HepG2 (cell line): ENCODE results near the gene CCDC69. TPM values are rescaled to one million over a fixed set of nuclear protein-coding genes. Genes with fewer than 3 reads are reported as not detected.

Source experiments
- ATAC-seq: fragments of 200-7000 bp; cut with Tn5 transposase; 3 replicates; pipeline ENCODE4 v1.9.1; 2020; ENCODE audit warnings: mild to moderate bottlenecking, moderate library complexity
- BruUV-seq: library from RNA; stranded (reverse); fragments of 400-500 nt; replicated peaks from 2 replicates; lab custom pipeline; 2021; lab: Mats Ljungman, UMichigan
- CTCF ChIA-PET: fragments of 300-600 bp; formaldehyde crosslinking; extraction: SDS; loops from one replicate; lab custom pipeline; 2021; ENCODE audit warnings: low total read pairs, inconsistent platforms, low intra/inter-chr PET ratio; lab: Yijun Ruan, JAX
- POLR2A ChIA-PET: fragments of 350-600 bp; sonication (Branson Sonifier 250); formaldehyde crosslinking; loops from one replicate; lab custom pipeline; 2020; ENCODE audit warnings: antibody characterized with exemption, inconsistent platforms; lab: Yijun Ruan, JAX
- DNase-seq: peaks from one replicate; pipeline ENCODE4 v3.0.0-alpha.2; 2015; ENCODE audit warnings: low spot score
- FAIRE-seq: peaks from 3 replicates; lab custom pipeline; 2011; peaks lifted over from hg19 to GRCh38; lab: Jason Lieb, UNC
- H2AFZ ChIP-seq: one replicate; pipeline ENCODE4 v1.6.1; 2011; ENCODE audit warnings: low read length, inconsistent platforms
- H3K27ac ChIP-seq: fragments of 300-600 bp; 3 replicates; pipeline ENCODE4 v1.8.0; 2011; ENCODE audit warnings: mixed run types, mild to moderate bottlenecking, mixed read lengths, low read length, inconsistent platforms; ENCODE audit not compliant: insufficient read depth; ENCODE audit errors: extremely low read length
- H3K27me3 ChIP-seq, 2 experiments: fragments of 200-600 bp in 1 of 2; 2 replicates in 1 of 2; 3 replicates in 1 of 2; pipeline versions ENCODE4 v1.6.0 to v1.8.0; 2011; ENCODE audit warnings: low read length in 2 of 2, mild to moderate bottlenecking in 2 of 2, moderate library complexity in 2 of 2, inconsistent platforms in 1 of 2; ENCODE audit not compliant: insufficient read depth in 2 of 2, control insufficient read depth in 1 of 2
- H3K36me3 ChIP-seq, 2 experiments: fragments of 200-600 bp in 1 of 2; replicated peaks in 1 of 2; 2 replicates in 1 of 2; 3 replicates in 1 of 2; pipeline versions ENCODE4 v1.5.1 to v1.8.0; 2011; ENCODE audit warnings: low read length in 2 of 2, inconsistent platforms in 1 of 2; ENCODE audit not compliant: insufficient read depth in 2 of 2, control insufficient read depth in 1 of 2
- H3K4me1 ChIP-seq: 2 replicates; pipeline ENCODE4 v1.5.1; 2012; ENCODE audit warnings: low read length, inconsistent platforms; ENCODE audit not compliant: insufficient read depth
- H3K4me2 ChIP-seq: 2 replicates; pipeline ENCODE4 v1.6.0; 2011; ENCODE audit warnings: low read depth, low read length, inconsistent platforms
- H3K4me3 ChIP-seq, 3 experiments: fragments of 200-600 bp in 1 of 3; sonication (generic), shearing (Covaris generic) in 1 of 3; replicated peaks in 1 of 3; 2 replicates each; pipeline ENCODE4 v1.5.1; 2011 to 2016; ENCODE audit warnings: low read length in 3 of 3, inconsistent platforms in 2 of 3, low read depth in 2 of 3, mild to moderate bottlenecking in 2 of 3, control low read depth in 1 of 3, mixed read lengths in 1 of 3; ENCODE audit not compliant: insufficient read depth in 1 of 3
- H3K79me2 ChIP-seq: one replicate; pipeline ENCODE4 v1.6.1; 2011; ENCODE audit warnings: low read length, inconsistent platforms; ENCODE audit not compliant: insufficient read depth
- H3K9ac ChIP-seq: 2 replicates; pipeline ENCODE4 v1.6.0; 2011; ENCODE audit warnings: mild to moderate bottlenecking, low read depth, low read length, inconsistent platforms; ENCODE audit not compliant: insufficient read depth
- H3K9me3 ChIP-seq: 2 replicates; pipeline ENCODE4 v1.5.1; 2012; ENCODE audit warnings: mild to moderate bottlenecking, low read length
- H4K20me1 ChIP-seq: 2 replicates; pipeline ENCODE4 v1.6.0; 2011; ENCODE audit warnings: inconsistent platforms, mild to moderate bottlenecking, low read length, moderate library complexity; ENCODE audit not compliant: insufficient read depth
- HDAC6 ChIP-seq: fragments of 200-600 bp; sonication (generic); IDR thresholded peaks from 2 replicates; pipeline ENCODE4 v1.7.0; 2017; ENCODE audit warnings: mild to moderate bottlenecking, antibody characterized with exemption, low read length, low read depth
- HNF4A ChIP-seq: sonication (generic); formaldehyde crosslinking; IDR thresholded peaks from 2 replicates; pipeline ENCODE4 v1.4.0; 2020; ENCODE audit warnings: missing genetic modification reagents
- HOXA3 ChIP-seq: sonication (generic); formaldehyde crosslinking; IDR thresholded peaks from 2 replicates; pipeline ENCODE4 v1.5.0; 2020; ENCODE audit warnings: missing genetic modification reagents
- LCORL ChIP-seq, 2 experiments: fragments of 450-650 bp in 1 of 2; sonication (generic) in 1 of 2; formaldehyde crosslinking in 1 of 2; IDR thresholded peaks; 2 replicates each; pipeline versions ENCODE4 v1.5.0 to v1.6.1; 2017 to 2020; ENCODE audit warnings: antibody characterized with exemption in 1 of 2, missing genetic modification reagents in 1 of 2
- MLLT10 ChIP-seq: sonication (generic); formaldehyde crosslinking; IDR thresholded peaks from 2 replicates; pipeline ENCODE4 v1.4.0; 2020; ENCODE audit warnings: missing genetic modification reagents
- NCOA1 ChIP-seq: sonication (generic); formaldehyde crosslinking; IDR thresholded peaks from 2 replicates; pipeline ENCODE4 v1.9.0; 2021; ENCODE audit warnings: missing genetic modification reagents
- NFRKB ChIP-seq: fragments of 450-650 bp; IDR thresholded peaks from 2 replicates; pipeline ENCODE4 v1.6.1; 2017
- PAX8 ChIP-seq: sonication (generic); formaldehyde crosslinking; IDR thresholded peaks from 2 replicates; pipeline ENCODE4 v1.8.0; 2022; ENCODE audit warnings: mild to moderate bottlenecking, missing genetic modification reagents, borderline replicate concordance
- RBFOX2 ChIP-seq: fragments of 200-400 bp; formaldehyde crosslinking; IDR thresholded peaks from 2 replicates; pipeline ENCODE4 v1.6.1; 2017; ENCODE audit warnings: low read depth, mild to moderate bottlenecking, low read length
- SIX1 ChIP-seq: sonication (generic); formaldehyde crosslinking; IDR thresholded peaks from 2 replicates; pipeline ENCODE4 v1.4.0; 2020; ENCODE audit warnings: missing genetic modification reagents, borderline replicate concordance
- SUZ12 ChIP-seq: fragments of 150-350 bp; IDR thresholded peaks from 2 replicates; pipeline ENCODE4 v1.6.1; 2014; ENCODE audit warnings: low read depth, low read length
- TOPORS ChIP-seq: sonication (generic); formaldehyde crosslinking; IDR thresholded peaks from 2 replicates; pipeline ENCODE4 v1.8.0; 2023; ENCODE audit warnings: mild to moderate bottlenecking, missing genetic modification reagents
- ZNF282 ChIP-seq: fragments of 450-650 bp; IDR thresholded peaks from 2 replicates; pipeline ENCODE4 v1.6.1; 2018; ENCODE audit not compliant: partially characterized antibody
- ZNF350 ChIP-seq: sonication (generic); formaldehyde crosslinking; IDR thresholded peaks from 2 replicates; pipeline ENCODE4 v1.4.0; 2020; ENCODE audit warnings: mild to moderate bottlenecking, low read depth, missing genetic modification reagents, borderline replicate concordance
- ZNF362 ChIP-seq: sonication (generic); formaldehyde crosslinking; IDR thresholded peaks from 2 replicates; pipeline ENCODE4 v1.4.0; 2020; ENCODE audit warnings: missing genetic modification reagents, mild to moderate bottlenecking, borderline replicate concordance
- ZNF570 ChIP-seq: sonication (generic); formaldehyde crosslinking; IDR thresholded peaks from 2 replicates; pipeline ENCODE4 v1.4.0; 2020; ENCODE audit warnings: mild to moderate bottlenecking, missing genetic modification reagents, borderline replicate concordance
- ZNF709 ChIP-seq: sonication (generic); formaldehyde crosslinking; IDR thresholded peaks from 2 replicates; pipeline ENCODE4 v1.5.0; 2020; ENCODE audit warnings: mild to moderate bottlenecking, missing genetic modification reagents
- ZNF773 ChIP-seq: sonication (generic); formaldehyde crosslinking; IDR thresholded peaks from 2 replicates; pipeline ENCODE4 v1.4.0; 2020; ENCODE audit warnings: missing genetic modification reagents, borderline replicate concordance
- ZNF780A ChIP-seq: sonication (generic); formaldehyde crosslinking; IDR thresholded peaks from 2 replicates; pipeline ENCODE4 v1.8.0; 2022; ENCODE audit warnings: mild to moderate bottlenecking, missing genetic modification reagents, moderate library complexity
- WGBS: methylation state at CpG from one replicate; pipeline ENCODE4 v1.1.6; 2017; ENCODE audit warnings: low lambda C conversion rate; 5-methylcytosine and 5-hydroxymethylcytosine counted together
- in situ Hi-C: cut with HindIII; loops from 2 replicates; pipeline ENCODE4 v1.10.0; 2017; ENCODE audit warnings: low pct_unique_long_range_greater_than_20kb; ENCODE audit not compliant: extremely low pct_ligation_motif_present
- intact Hi-C: fragments of 100-400 bp; cut with micrococcal nuclease; formaldehyde crosslinking; loops from one replicate; pipeline ENCODE4 v1.10.0; 2022; ENCODE audit not compliant: unreplicated experiment
- polyA plus RNA-seq, 8 experiments: library from polyadenylated mRNA; depleted of rRNA in 3 of 8; stranded (reverse) in 7 of 8; unstranded in 1 of 8; fragments of >200 nt; fragmentation: Illumina TruSeq in 4 of 8; extraction: Trizol in 4 of 8; gene quantifications; 2 replicates each; pipeline versions ENCODE4 v1.2.1 to v1.2.3, GENCODE V29; 2011 to 2016; ENCODE audit warnings: low read depth in 4 of 8, missing spikeins in 1 of 8, mixed read lengths in 1 of 8; ENCODE audit not compliant: insufficient read depth in 1 of 8
- total RNA-seq, 5 experiments: library from RNA; depleted of rRNA; stranded (reverse); fragments of >200 nt; fragmentation: Illumina TruSeq; extraction: Trizol; gene quantifications; 2 replicates each; pipeline ENCODE4 v1.2.3, GENCODE V29; 2016; ENCODE audit warnings: low read depth in 1 of 5

The CCDC69 gene
- total and polyA plus RNA-seq, 2 of the 13 experiments (the other 11 are each of a cell fraction or from before 2014, with no cell fraction given): 12.2 to 45.2 TPM

GRCh38 chr5:151146061-151146460 is 77.8 kb downstream of the CCDC69 start:
- intact Hi-C loops: no loop called here
- POLR2A ChIA-PET: no interaction called here

GRCh38 chr5:151144922-151145321 is 79.0 kb downstream of the CCDC69 start:
- POLR2A ChIA-PET: no interaction called here
- CTCF ChIA-PET: no interaction called here
- H2AFZ ChIP-seq: no peak overlapping the region
- no peaks in the 10 kb centered on the region for H3K27me3 ChIP-seq
- H3K27ac ChIP-seq: no peak overlapping the region
- TF ChIP-seq RBFOX2 (no peak), ZNF773 (no peak), ZNF709 (CRISPR knock-in tag) (no peak), PAX8 (CRISPR knock-in tag) (no peak), SUZ12 (no peak), ZNF570 (CRISPR knock-in tag) (no peak), ZNF282 (no peak), ZNF362 (CRISPR knock-in tag) (no peak), NCOA1 (CRISPR knock-in tag) (no peak), LCORL (IDR thresholded peaks at IDR 0.05) (no peak), LCORL (CRISPR knock-in tag; IDR thresholded peaks at IDR 0.05) (no peak), HDAC6 (no peak), SIX1 (CRISPR knock-in tag) (no peak), ZNF780A (CRISPR knock-in tag) (no peak), HOXA3 (CRISPR knock-in tag) (no peak), TOPORS (no peak), ZNF350 (CRISPR knock-in tag) (no peak)
- peaks cover 15 to 57% of the 10 kb centered on the region in 2 experiments for H3K36me3 ChIP-seq
- 86% methylated on average over 6 of the region's 7 CpGs for WGBS
- no peaks in the 10 kb centered on the region; the same call in 1 of the 2 replicates for H4K20me1 ChIP-seq
- H3K9me3 ChIP-seq: no peaks in the 10 kb centered on the region
- intact Hi-C loops (no loop called here), in situ Hi-C loops (no loop called here)
- H3K4me1 ChIP-seq: peaks cover 14% of the 10 kb centered on the region
- no TSS peak for BruUV-seq
- ATAC-seq (no peak; the same call in 2 of the 3 replicates), FAIRE-seq (no peak), DNase-seq (no peak)
- H3K4me2 ChIP-seq: no peak overlapping the region
- H3K79me2 ChIP-seq: peaks cover 13% of the 10 kb centered on the region
- no peak overlapping the region for H3K9ac ChIP-seq
- H3K4me3 ChIP-seq: no peak overlapping the region

More at GRCh38 chr5:151146061-151146460, 77.8 kb downstream of the CCDC69 start:
- in situ Hi-C loops: no loop called here
- no peak overlapping the region for H3K9ac ChIP-seq
- no peak overlapping the region for H2AFZ ChIP-seq
- BruUV-seq: no TSS peak
- FAIRE-seq: no peak
- H3K27ac ChIP-seq: no peak overlapping the region
- no peak overlapping the region for H3K4me2 ChIP-seq
- peaks cover 13% of the 10 kb centered on the region for H3K79me2 ChIP-seq
- H3K27me3 ChIP-seq: no peaks in the 10 kb centered on the region
- DNase-seq: no peak
- peaks cover 26% of the 10 kb centered on the region for H3K4me1 ChIP-seq
- no peak overlapping the region for H3K4me3 ChIP-seq
- peaks cover 15 to 52% of the 10 kb centered on the region in 2 experiments for H3K36me3 ChIP-seq
- CTCF ChIA-PET: no interaction called here
- no peaks in the 10 kb centered on the region; the same call in 1 of the 2 replicates for H4K20me1 ChIP-seq
- H3K9me3 ChIP-seq: no peaks in the 10 kb centered on the region
- TF ChIP-seq NFRKB (no peak), MLLT10 (CRISPR knock-in tag) (no peak), HNF4A (CRISPR knock-in tag) (peak; percentile 34; the same call in 1 of the 2 replicates)
- no peak for ATAC-seq
